HG02759 (cell line): ENCODE data around the gene LRRC74A.

Source experiments
- ATAC-seq: cut with Tn5 transposase; IDR thresholded peaks from one replicate; pipeline ENCODE4 v1.9.1; 2021; ENCODE audit warnings: mild to moderate bottlenecking, moderate library complexity; ENCODE audit not compliant: unreplicated experiment

The LRRC74A gene

GRCh38 chr14:76826122-76826521 is at the start of gene LRRC74A:
TSS of gene LRRC74A (plus strand) at chr14:76826408. CDS start at chr14:76826698, 290 bp downstream.
- no peak for ATAC-seq

- ATAC-seq, result no peak
These were observed 49.6 kb upstream of the LRRC74A start for GRCh38 chr14:76776428-76777251.

DNA sequence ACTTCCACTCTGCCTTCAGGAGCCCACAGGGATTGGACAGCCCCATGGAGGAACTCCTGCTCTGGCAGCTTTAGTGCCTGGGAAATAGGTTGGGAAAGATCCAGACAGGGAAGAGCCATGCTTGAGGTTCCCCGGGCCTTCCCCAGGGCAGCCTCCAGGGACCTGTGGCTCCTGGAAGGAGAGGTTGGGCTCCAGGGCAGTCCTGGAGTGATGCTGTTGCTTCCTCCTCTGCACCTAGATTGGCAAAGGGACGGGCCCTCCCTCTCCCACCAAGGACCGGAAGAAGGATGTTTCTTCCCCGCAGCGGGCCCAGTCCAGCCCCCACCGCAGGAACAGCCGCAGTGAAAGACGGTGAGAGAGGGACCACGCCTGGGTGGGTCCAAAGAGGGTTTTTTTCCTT is 48.5 kb upstream of the LRRC74A start:
- ATAC-seq, result no peak

- no peak for ATAC-seq
These were observed 47.5 kb upstream of the LRRC74A start for GRCh38 chr14:76778546-76779215.

- ATAC-seq, result no peak
These were observed 46.8 kb upstream of the LRRC74A start for GRCh38 chr14:76779221-76780057.

- ATAC-seq, result no peak
These were observed 46.2 kb upstream of the LRRC74A start for GRCh38 chr14:76780058-76780345.

GRCh38 chr14:76780360-76780759 is 45.8 kb upstream of the LRRC74A start:
- no peak for ATAC-seq

DNA sequence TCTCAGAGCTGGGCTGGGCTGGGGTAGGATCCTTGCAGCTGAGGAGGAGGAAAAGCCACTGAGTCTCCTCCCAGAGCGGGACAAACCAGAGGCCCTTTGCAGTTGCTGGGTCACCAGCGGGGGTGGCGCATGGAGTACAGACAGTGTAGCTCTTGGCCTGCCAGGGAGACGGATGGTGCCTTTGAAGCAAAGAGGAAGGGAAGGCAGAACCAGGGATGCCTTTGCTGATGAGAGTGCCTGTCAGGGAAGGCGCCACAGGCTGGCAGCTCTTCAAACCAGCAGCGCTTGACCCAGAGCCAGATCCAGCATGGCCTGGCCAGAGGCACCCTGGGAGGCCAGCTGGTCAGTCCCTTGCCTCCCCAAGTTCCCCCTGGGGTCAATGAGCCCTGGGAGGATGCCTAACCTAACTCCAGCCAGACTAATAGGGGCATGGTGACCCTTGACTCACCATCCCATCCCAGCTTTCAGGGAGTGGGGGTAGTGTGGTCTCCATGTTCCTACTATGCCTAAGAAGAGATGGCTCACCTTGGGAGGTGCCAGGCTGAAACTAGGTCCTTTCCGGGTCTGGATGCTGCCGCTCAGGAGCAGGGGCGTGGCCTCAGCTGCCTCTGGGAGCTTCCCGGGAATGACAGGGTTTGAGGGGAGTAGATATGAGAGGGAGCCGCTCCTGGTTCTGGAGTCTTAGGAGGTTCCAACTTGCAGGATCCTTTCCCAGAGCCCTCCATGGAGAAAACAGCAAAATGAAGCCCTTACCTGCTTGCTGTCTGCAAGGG is 45.1 kb upstream of the LRRC74A start:
- no peak for ATAC-seq

- ATAC-seq, result no peak
These were observed 44.6 kb upstream of the LRRC74A start for GRCh38 chr14:76781648-76782051.

GRCh38 chr14:76782115-76782884 is 43.9 kb upstream of the LRRC74A start:
- ATAC-seq, result no peak

DNA sequence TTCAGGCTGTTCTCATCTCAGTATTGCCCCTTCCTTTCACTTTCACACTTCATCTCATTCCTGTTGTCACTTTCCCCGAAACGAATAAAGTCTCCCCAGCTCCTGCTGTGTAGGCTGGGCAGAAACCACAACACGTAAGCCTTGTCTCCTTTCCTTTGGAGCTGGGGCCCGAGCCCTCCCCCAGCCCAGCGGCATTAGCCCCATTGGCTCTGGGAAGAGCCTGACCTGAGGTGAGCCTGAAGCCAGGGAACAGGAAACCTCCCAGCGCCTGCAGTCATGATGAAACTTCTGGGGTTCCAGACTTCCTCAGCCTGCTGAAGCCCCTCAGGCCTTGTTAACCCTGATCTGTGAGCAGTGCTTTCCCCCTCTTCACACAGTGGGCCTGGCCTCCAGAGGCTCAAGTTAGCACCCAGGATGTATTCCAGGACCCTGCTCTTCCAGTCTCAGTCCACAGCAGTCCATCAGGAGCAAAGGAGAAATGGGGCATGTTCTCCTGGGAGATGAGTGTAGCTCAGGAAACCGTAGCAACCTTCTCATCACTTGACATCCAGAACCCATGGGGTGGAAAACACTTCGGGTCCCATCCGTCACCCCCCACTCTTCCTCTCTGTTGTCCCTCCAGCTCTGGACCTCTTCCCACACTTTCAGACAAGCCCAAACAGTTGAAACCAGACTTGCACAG is 43.2 kb upstream of the LRRC74A start:
- ATAC-seq, result no peak

DNA sequence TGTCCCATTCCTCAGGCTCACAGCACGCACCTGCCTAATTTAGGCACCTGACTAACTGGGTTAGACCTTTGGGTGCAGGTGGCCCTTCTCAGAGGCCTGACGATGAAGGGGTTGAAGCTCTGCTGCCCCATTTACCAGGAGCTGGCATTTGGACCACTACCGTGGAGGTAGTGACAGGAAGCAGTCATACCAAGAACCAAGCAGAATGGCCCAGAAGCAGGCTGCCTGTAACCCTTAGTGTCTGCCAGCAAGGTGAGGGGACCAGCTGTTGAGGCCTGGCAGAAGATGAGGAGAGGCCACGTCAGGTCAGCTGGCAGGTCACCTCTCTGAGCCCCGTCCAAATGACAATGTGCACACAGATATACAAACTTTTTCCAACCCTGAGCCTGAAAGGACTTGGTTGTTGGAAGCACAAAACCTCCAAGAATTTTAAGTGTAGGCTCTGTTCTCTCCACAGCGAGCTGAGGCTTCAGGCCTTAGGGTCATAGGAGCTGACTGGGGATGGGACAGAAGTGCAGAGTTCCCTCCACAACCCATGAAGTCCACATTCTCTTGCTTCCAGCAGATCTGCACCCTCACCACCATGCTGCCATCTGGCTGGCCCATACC is 41.8 kb upstream of the LRRC74A start:
- ATAC-seq, result peak; percentile 3

DNA sequence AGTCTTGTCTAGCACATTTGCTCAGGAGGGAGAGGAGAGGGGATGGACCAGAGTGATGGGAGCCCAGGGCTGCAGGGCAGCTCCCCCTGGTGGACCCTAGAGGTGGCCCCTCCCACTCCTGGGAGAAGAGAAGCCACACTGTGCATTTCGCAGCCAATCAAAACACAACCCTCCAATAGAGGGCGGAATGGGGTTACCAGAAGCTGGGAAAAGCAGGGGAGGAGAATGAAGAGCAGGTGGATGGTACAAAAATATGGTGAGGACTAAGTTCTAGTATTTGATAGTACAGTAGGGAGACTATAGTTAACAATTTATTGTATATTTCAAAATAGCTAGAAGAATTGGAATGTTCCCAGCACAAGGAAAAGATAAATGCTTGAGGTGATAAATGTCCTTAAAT is 41.3 kb upstream of the LRRC74A start:
- peak; percentile 81 for ATAC-seq

DNA sequence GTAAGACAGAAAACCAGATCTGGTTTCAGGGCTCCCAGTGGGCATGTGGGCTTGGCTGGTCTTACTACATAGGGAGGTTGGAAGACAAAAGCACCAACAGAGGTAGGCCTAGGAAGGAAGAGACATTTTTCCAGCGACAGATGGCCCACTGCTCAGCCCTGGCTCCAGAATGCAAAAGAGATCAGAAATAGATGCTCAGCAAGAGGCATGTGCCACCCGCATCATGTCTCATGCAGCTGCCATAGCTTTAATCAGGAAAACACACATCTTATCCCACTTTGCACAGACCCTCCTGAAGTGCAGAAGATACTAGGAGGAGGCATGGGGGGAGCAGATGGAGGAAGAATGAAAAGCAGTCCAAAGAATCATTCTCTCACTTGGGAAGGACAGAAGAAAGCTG is 39.6 kb upstream of the LRRC74A start:
- no peak for ATAC-seq

- ATAC-seq, result no peak
These were observed 33.8 kb upstream of the LRRC74A start for GRCh38 chr14:76792422-76792821.

DNA sequence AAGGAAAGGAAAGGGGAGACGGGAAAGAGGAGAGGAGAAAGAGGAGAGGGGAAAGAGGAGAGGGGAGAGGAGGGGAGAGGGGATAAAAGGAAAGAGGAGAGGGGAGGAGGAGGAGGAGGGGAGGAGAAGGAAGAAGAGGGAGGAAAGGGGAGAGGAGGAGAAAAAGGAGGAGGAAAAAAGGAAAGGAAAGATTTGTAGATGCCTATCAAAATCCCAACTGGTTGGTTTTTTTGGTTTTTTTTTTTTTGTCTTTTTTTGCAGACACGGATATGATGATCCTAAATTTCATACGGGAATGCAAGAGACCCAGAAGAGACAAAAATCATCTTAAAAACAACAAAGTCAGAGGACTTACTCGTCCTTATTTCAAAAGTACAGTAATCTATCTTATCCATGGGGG is 32.9 kb upstream of the LRRC74A start:
- no peak for ATAC-seq

DNA sequence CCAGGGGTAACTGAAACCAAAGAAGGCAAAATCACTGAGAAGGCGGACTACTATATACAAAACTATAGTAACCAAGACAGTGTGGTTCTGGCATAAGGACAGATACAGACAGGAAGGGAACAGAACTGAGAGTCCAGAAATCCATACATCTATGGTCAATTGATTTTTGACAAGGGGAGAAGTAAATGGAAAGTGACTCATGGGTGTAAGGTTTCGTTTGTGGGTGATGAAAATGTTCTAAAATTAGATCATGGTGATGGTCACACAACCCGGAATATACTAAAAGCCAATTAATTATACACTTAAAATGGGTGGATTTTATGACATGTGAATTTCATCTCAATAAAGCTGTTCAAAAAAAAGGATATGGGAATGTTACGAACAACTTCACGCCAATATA is 32.3 kb upstream of the LRRC74A start:
- no peak for ATAC-seq

GRCh38 chr14:76806446-76806845 is 19.8 kb upstream of the LRRC74A start:
- no peak for ATAC-seq

- ATAC-seq, result no peak
These were observed 18.2 kb upstream of the LRRC74A start for GRCh38 chr14:76808011-76808410.
